Measurements from ENCODE around the gene BICD1.

BICD1 gene

DNA sequence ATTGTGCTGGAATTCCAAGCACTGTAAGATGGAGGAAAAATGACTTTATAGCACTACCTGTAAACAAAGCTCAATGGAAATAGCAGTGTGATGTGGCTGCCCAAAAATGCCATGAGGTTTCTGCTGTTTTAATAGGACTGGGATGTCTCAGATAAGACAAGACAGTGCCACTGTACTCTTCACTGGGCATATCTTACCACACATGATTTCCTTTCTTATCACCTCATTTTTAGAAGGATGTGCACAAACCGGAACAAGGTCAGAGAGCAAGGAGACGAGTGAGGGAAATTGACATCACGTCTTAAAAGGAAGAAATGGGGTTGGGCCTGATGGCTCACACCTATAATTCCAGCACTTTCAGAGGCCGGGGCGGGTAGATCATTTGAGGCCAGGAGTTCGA, 254.3 kb downstream of the BICD1 start:
- no peak for DNase-seq

DNA sequence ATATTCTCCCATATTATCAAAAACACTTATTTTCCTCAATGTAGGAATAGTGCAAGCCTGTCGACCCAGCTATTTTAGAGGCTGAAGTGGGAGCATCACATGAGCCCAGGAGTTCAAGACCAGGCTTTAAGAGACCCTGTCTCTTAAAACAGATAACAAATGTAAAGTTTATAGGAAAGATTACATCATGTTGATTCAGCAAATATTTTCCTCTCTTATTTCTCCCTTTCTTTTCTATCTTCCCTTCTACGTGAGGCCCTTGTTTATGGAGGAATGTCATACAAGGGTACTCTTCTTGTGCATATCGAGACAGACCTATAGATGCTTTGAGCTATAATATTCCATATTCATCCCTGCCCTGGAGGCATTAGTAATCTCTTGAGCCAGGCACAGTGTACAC, 256.2 kb downstream of the BICD1 start:
- no peak for DNase-seq

DNA sequence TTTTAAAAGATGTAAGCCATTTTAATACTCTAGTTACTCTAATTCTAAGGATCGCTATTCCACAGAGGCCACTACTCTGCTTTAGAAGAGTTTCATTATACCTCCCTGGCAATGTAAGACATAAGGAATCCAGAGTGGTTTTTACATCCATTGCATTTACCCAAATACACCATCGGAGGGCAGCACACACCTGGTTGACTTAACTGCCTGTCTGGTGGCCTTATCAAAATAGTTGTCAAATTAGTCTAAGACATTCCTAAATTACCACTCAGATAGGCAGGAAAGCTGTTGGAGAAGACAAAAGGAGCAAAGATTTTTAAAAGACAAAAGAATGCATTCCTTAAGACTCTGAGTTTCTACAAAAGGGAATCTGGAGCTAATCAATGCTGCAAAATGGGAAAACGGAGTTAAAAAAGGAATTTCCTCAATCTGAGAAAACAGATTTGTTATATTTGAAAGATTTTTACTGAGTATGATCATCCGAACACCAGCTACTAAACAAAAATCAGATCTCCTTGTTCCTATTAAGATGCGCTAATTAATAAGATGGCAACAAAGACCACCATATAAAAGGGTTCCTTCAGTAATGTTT, 258.9 kb downstream of the BICD1 start:
- DNase-seq = peak; percentile 49 to 52

DNA sequence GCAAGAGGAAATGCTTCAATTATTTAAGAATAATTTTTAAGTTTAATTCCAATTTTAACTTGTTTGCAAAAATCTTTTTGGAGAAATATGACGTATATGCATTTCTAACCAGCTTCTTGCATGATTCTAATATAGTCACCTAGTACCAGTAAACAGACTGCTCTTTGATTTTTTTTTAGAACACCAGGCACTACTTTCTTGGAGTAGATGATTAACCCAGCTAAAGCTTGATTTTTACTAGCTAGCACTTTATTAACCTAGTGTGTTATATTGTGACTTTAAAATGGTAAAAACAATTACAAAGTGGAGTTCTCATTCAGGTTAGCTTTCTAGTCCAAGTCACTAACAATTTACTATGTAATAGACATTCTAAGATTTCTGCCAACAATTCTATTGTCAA, 260.1 kb downstream of the BICD1 start:
- DNase-seq = no peak

DNA sequence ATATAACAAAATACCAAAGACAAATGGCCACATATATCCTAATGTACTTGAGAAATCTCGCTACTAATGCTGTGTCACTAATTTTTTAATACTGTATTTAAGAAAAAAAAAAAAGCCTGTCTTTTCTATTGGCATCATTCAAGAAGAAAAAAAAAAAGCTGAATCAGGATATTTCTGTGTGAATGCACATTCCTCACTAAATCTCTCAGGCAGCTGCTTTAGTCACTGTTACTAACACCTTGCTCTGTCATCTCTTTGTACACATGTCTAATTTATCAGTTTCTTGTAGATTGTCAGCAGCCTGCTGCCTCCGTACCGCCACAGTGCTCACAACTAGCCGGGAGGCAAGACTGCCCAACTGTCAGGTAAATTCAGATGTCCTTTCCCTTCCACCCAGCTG, 260.7 kb downstream of the BICD1 start:
- DNase-seq = no peak

DNA sequence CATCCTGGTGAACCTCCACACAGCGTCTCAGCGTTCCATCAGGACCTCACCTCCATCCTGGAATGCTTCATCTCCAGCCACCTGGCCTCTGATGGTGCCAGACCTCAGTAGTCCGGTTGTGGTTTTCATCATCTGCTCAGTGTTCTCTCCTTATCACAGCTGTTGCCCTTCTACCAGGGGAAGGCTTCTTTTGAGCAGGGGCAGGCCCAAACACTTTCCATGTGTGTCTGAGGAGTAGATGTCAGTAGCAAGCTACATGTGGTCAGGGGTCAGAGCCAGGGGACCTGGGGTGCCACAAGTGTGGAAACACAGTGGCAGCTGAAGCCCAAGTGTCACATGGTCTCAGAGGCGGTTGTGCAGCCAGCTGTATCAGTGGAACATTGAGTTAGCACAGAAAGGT, 262.6 kb downstream of the BICD1 start:
- no peak for DNase-seq

DNA sequence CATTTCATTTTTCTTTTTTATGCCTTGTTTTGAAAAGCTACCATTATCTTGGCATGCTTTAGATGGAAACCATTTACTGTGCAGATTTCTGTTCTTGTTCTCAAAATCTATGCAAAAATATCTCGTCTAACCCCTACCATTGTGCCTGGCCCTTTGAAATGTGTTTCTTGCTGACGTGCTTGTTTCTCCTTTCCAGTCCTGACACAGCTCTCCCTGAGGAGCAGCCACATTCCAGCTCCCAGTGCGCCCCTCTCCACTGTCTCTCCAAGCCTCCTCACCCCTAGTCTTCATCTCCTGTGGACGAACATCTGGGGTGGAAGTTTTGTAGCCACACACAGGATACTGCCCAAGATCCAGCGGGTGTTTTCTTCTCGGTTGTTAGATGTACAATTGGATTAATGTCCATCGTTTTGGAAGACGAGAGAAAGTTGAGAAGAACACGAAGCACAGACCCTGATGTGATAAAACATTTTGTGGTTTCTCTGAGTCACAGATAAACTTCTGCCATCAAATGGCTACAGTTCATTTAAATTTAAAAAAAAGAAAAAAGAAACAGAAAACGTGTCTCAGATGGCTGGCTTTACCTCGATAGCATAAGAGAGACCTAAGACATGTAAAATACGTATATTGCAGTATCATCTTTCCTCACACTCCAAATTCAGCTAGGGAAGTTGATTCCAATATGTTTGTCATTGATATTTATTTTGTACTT, 270.9 kb downstream of the BICD1 start:
- DNase-seq = no peak

DNA sequence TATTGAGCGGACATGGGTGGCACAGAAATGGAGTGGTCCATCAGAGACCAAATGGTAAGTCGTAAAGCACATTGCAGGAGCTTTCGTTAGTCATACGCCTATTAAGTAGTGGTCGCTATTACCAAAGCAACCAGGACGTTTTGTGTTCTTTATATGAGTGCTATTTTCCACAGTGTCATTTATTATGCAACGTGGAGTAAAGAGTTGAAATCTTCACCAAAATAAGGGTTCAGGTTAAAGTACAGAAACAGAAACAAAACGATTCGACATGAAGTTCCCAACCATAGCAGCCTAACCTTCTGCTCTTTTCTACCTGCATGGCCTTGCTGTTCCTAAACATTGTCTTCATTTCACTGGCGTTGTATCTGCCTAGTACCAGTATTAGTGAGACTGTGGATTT, 272.6 kb downstream of the BICD1 start:
- DNase-seq = no peak

DNA sequence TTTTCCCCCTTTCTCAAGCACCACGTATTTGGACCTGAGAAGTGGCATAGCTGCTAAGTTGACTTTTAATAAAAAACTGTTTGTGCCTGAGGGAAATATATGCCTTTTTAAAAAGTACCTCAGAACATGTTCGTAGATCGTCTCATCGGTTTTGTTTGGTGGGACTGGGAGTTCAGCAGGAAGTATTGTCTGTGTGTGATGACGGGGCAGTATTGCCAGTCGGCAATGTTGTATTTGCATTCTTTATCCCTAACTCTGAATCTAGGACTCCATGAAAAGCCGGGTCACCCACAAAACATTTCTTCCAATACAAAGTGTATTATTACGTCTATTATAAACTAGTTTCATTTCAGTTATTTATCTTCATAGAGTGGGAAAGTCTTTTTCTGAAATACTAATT, 273.0 kb downstream of the BICD1 start:
- DNase-seq = no peak

DNA sequence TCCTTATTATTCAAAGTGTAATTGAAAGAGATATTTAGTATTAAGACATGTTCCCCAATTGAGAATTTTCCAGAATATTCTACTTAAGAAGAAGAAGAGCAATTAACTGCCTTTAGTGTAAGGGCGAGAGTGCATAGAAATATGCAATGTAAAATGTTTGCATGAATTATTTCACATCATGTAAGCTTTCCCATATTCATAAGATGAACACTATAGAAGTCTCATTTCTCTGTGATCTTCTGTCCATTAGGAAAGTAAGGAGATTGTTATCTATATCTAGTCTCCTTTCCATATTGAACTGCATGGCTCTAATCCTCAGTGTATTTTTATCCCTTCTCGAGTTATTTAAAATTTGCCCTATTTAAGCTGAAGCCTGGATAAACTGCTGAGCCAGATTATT, 275.6 kb downstream of the BICD1 start:
- DNase-seq = no peak

DNA sequence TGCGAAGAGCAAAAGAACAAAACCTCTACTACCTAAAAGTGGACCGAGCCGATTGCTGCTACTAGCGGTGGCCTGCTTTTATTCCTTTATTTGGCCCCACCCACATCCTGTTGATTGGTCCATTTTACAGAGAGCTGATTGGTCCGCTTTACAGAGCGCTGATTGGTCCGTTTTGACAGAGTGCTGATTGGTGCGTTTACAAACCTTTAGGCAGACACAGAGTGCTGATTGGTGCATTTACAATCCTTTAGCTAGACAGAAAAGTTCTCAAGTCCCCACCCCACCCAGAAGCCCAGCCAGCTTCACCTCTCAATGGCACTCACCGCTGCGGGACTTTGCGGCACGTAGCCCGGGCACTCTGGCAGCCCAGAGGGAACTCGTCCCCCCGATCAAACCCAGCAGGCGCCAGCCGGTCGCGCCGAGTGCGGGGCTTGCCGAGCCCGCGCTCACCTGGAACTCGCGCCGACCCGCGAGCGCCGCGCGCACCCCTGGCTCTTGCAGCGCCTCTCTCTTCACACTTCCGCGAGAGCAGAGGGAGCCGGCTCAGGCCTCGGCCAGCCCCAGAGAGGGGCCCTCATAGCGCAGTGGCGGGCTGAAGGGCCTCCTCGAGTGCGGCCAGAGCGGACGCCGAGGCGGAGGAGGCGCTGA, 284.0 kb downstream of the BICD1 start:
- no peak for DNase-seq

DNA sequence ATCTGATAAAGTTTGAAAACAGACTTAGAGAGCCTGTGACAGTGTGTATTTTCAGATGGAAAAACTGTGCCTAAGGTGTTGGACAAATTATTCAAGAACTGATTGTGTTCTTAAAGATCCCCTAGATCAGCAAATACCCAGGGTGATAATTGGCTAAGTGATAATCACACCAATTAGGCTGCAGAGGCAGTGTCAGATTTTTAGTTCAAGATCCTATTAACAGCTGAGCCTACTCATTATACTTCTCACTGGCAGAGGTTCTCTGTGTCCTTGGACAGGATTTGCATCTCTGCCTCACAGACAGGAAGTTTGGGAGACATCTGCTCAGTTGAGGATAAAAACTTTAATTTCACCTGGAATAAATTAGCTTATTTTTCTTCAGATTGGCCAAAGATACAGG, 288.4 kb downstream of the BICD1 start:
- DNase-seq = no peak

DNA sequence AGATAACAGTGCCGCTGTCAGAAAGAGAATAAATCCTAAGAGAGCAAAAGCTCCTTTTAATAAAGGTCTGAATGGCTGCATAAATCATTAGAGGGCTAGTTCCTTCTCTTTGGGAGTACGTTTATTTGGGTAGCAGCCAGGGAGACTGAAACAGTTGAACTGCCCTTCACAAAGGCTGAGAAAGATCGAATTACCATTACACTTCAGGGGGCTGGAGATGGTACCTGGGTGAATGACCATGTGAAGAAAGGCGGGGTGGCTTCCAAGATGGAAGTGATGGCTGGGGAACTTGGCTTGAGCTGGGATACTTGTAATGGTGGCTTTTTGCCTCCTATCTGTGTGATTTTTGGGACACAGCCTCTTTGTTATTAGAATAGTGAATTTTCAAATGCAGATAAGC, 291.0 kb downstream of the BICD1 start:
- no peak for DNase-seq

DNA sequence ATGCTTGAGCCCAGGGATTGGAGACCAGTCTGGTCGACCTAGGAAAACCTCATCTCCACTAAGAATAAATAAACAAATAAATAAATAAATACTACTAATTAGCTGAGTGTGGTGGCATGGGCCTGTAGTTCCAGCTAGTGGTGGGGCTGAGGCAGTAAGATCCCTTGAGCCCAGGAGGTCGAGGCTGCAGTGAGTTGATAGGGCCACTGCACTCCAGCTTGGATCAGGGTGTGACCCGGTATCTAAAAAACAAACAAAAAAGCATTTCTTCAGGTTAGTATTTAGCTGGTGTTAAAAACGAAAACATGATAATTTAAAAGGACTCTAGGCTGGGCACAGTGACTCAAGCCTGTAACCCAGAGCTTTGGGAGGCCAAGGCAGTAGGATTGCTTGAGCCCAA, 291.5 kb downstream of the BICD1 start:
- DNase-seq = no peak

DNA sequence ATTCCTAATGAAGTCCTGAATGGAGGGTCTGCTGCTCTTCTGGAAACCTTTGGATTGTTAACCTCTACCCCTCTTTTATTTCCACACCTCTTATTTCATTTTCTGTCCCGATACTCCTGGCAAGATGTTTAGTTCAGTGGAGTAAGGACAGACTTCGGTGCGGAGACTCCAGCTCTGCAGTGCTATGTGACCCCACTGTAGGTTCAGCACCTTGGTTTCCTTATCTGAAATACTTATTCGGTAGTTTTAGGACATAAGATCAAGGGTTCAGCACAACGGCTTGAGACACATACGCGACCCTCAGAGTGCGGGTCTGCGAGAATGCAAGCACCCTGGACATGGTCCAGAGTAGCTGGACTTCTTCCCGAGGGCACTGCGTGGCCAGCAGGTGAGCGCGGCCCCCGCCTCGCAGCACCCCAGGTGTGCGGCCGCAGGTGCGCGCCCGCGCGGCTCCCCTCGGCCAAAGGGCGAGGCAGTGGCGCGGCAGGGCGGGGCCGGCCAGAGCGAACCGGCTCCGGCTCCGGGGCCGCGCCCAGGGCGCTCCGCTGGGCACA, 292.2 kb downstream of the BICD1 start:
- no peak for DNase-seq

DNA sequence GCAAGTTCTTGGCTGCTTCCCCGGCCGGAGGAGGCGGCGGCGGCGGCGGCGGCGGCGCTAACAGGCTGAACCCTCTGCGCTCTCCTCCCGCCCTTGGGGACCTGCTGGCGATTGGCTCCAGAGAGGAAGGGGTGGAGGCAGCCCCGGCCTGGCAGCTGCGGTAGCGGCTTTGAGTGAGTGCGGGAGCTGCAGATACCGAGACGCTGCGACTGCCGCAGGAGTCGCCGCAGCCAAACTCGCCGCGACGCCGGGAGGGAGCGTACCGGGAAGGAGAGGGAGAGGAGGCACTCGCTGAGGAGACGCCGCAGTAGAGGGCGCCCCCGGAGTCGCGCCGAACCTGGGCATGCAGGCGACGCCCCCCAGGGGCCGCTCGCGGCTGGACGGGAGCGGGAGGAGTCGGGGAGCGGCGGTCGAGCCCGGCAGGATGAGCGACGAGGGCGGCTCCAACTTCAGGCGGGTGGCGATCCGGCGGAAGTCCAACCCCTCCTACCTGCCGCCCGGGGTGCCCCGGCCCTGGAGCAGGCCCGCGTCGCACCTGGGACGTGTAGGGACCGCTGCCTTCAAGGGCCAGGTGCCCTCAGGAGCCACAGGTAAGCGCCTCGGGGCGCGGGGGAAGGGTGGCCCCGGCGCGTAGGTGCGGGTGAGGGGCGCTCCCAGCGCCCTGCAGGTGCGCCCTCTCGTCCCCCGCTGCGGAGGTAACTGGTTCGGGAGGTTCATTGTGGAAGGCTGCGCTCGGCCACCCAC, 292.9 kb downstream of the BICD1 start, which contains the start of gene FGD4:
TSS of gene FGD4 (plus strand) at position 189 of the 744 bp plus-strand sequence.
- DNase-seq = peak; percentile 75 to 82

DNA sequence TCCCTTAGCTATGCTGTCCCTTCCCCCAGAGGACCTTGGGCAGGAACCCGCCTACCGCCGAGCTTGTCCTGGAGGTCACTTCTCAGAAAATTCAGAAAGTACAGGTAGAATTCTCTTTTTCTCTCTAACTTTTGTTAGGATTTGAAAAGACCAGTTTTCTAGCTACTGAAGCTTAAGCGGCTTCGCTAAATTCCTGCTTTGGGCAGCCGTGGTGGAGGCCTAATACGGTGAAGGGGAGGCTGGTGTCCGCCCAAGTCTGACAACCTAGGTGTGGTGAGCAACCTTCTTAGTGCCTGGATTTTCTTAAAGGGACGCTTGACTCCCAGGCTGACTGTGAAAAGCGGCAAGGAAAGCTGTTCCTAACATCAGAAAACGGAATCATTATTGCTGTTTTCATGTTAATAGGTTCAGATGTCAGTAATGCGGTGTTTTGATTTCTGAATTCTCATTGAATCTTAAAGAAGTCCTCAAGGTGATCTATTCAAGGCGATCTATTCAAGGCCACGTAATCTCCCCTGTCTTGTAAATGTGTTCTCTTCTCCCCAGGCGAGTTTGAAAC, 293.5 kb downstream of the BICD1 start:
- DNase-seq = no peak

DNA sequence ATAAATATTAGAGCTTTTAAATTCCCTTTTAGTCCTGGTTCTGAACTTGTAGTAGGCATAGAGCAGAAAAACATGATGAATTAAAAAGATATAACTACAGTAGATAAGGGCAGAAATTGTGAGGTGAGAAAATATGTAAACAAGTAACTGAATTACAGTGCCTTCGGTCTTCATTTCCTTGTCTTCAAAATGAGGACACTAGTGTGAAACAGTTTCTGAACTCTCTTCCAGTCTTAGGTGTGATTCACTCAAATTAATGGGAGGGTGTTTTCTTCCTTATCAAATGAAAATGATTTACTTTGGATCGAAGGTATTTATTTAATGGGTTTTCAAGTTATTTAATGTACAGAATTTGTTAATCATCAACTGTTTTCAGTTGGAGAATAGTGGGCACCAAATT, 294.2 kb downstream of the BICD1 start:
- no peak for DNase-seq

DNA sequence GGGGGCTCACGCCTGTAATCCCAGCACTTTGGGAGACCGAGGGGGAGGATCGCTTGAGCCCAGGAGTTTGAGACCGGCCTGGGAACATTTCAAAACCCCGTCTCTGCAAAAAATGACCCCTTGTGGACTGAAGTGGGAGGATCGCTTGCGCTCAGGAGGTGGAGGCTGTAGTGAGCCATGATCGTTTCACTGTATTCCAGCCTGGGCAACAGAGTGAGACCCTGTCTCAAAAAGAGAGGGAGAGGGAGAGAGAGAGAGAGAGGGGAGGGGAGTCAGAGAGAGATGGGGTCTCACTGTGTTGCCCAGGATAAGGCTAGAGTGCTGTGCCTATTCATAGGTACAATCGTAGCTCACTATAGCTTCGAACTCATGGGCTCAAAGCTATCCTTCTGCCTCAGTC, 295.5 kb downstream of the BICD1 start:
- no peak for DNase-seq

DNA sequence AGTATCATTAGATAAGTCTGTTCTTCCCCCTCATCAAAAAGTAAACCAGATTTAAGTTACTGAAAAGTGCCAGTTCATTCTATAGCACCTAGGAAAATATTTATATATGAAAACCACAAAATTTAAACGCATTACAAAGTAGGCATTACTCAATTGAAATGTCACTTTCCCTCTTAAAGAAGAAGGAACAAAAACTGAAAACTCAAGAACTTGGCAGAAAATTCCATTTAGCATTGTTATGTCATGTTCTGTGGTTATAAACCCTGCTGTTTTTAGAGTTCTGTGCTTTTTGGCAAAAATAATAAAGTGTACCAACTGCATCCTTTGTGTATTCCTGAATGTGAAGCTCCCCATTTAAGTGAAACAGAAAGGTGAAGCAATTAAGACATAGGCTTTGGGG, 296.3 kb downstream of the BICD1 start:
- DNase-seq = no peak

DNA sequence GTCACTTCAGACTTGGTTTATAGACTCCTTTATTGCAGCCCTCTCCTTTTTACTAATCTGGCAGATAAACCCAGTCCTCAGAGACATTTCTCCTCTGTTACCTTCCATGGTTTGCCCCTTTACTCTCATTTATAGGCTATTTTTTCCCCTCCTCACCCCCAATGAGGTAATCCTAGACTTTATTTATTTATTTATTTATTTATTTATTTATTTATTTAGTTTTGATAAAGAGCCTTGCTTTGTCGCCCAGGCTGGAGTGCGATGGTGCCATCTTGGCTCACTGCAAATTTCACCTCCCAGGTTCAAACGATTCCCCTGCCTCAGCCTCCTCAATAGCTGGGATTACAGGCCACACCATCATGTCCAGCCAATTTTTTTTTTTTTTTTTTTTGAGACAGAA, 301.1 kb downstream of the BICD1 start:
- DNase-seq = no peak

DNA sequence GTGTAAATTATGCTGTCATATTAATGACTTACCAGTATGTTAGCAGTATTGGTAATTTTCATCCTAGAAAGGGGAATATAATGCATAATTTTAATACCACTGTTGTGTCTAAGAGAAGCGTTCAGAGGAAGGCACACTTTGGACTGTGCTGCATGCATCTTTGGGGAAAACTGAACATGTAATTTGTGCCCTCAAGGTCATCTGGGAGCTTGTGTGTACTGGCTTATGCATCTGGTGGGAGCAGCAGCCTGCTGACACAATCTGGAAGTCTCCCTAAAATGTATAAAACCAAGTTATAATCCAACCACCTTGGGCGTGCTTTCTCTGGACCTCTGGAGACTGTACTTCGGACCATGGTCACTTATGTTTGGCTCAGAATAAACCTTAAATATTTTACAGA, 306.8 kb downstream of the BICD1 start:
- no peak for DNase-seq

DNA sequence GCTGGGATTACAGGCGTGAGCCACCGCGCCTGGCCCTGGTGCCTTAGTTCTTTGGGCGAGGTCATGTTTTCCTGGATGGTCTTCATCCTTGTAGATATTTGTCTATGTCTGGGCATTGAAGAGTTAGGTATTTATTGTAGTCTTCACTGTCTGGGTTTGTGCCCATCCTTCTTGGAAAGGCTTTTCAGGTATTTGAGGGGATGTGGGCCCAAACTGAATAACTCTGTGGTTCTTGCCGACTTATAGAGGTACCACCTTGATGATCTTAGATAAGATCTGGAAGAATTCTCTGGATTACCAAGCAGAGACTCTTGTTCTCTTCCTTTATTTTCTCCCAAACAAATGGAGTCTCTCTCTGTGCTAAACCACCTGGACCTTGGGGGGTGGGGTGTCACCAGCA, 311.6 kb downstream of the BICD1 start:
- DNase-seq = no peak

Data from Kasumi-1 (cell line).